Liver (tissue), 9 donors: ENCODE data around the gene VEGFC. TPM values are rescaled to one million over a fixed set of nuclear protein-coding genes. Genes with fewer than 3 reads are reported as not detected.

Experiments
- DNase-seq: peaks from one replicate; pipeline ENCODE4 v3.0.0-alpha.2; 2017; ENCODE audit warnings: low spot score
- H3K27ac ChIP-seq, 2 donors: one replicate each; pipeline ENCODE4 v1.7.0; 2013; ENCODE audit warnings: inconsistent platforms in 2 of 2, low read length in 2 of 2, control low read depth in 1 of 2, low read depth in 1 of 2, mild to moderate bottlenecking in 1 of 2
- H3K27me3 ChIP-seq, 4 donors: one replicate each; pipeline versions ENCODE4 v1.6.1 to v1.7.0; 2013; ENCODE audit warnings: low read length in 3 of 4, inconsistent platforms in 1 of 4, mild to moderate bottlenecking in 1 of 4, moderate library complexity in 1 of 4; ENCODE audit not compliant: control insufficient read depth in 4 of 4, insufficient read depth in 4 of 4
- H3K36me3 ChIP-seq, 4 donors: one replicate each; pipeline versions ENCODE4 v1.6.1 to v1.7.0; 2013; ENCODE audit warnings: low read length in 3 of 4, mild to moderate bottlenecking in 3 of 4, low read depth in 1 of 4, moderate library complexity in 1 of 4; ENCODE audit not compliant: control insufficient read depth in 4 of 4, insufficient read depth in 3 of 4
- H3K4me1 ChIP-seq, 4 donors: one replicate each; pipeline versions ENCODE4 v1.6.1 to v1.7.0; 2013; ENCODE audit warnings: low read length in 3 of 4, mild to moderate bottlenecking in 3 of 4, moderate library complexity in 1 of 4; ENCODE audit not compliant: control insufficient read depth in 4 of 4, insufficient read depth in 4 of 4
- H3K4me3 ChIP-seq, 3 donors: one replicate each; pipeline versions ENCODE4 v1.6.1 to v1.7.0; 2013; ENCODE audit warnings: low read length in 3 of 3, control low read depth in 1 of 3, low read depth in 1 of 3, mild to moderate bottlenecking in 1 of 3
- H3K9ac ChIP-seq, 2 donors: one replicate each; pipeline ENCODE4 v1.7.0; 2013; ENCODE audit warnings: low read length in 2 of 2, mild to moderate bottlenecking in 2 of 2, moderate library complexity in 2 of 2, control low read depth in 1 of 2, low read depth in 1 of 2
- H3K9me3 ChIP-seq, 4 donors: one replicate each; pipeline versions ENCODE4 v1.6.1 to v1.7.0; 2013; ENCODE audit warnings: low read length in 3 of 4; ENCODE audit not compliant: control insufficient read depth in 4 of 4
- ATF3 ChIP-seq: IDR thresholded peaks from 2 replicates; pipeline ENCODE4 v1.6.1; 2016; ENCODE audit warnings: antibody characterized with exemption
- EGR1 ChIP-seq, 2 donors: IDR thresholded peaks; 2 replicates each; pipeline ENCODE4 v1.6.1; 2016 to 2018; ENCODE audit warnings: antibody characterized with exemption in 2 of 2, low read depth in 2 of 2
- FOXA2 ChIP-seq: IDR thresholded peaks from 2 replicates; pipeline ENCODE4 v1.6.1; 2016; ENCODE audit warnings: antibody characterized with exemption
- GABPA ChIP-seq, 2 donors: IDR thresholded peaks in 1 of 2; conservative IDR thresholded peaks in 1 of 2; 2 replicates each; pipeline ENCODE4 v1.6.1; 2016; ENCODE audit warnings: antibody characterized with exemption in 2 of 2, mild to moderate bottlenecking in 1 of 2, moderate library complexity in 1 of 2
- HNF4G ChIP-seq: IDR thresholded peaks from 2 replicates; pipeline ENCODE4 v1.6.1; 2016; ENCODE audit warnings: antibody characterized with exemption
- RAD21 ChIP-seq, 2 donors: IDR thresholded peaks; 2 replicates each; pipeline ENCODE4 v1.6.1; 2016; ENCODE audit warnings: antibody characterized with exemption in 2 of 2, mild to moderate bottlenecking in 2 of 2
- REST ChIP-seq: IDR thresholded peaks from 2 replicates; pipeline ENCODE4 v1.6.1; 2016; ENCODE audit warnings: antibody characterized with exemption, mild to moderate bottlenecking
- RXRA ChIP-seq, 2 donors: IDR thresholded peaks; 2 replicates each; pipeline ENCODE4 v1.6.1; 2017 to 2018; ENCODE audit warnings: antibody characterized with exemption in 2 of 2, mild to moderate bottlenecking in 1 of 2
- SP1 ChIP-seq: IDR thresholded peaks from 2 replicates; pipeline ENCODE4 v1.6.1; 2018; ENCODE audit warnings: antibody characterized with exemption, mild to moderate bottlenecking
- TAF1 ChIP-seq: conservative IDR thresholded peaks from 2 replicates; pipeline ENCODE4 v1.6.1; 2016; ENCODE audit warnings: antibody characterized with exemption, mild to moderate bottlenecking
- YY1 ChIP-seq: IDR thresholded peaks from 2 replicates; pipeline ENCODE4 v1.6.1; 2016; ENCODE audit warnings: antibody characterized with exemption, mild to moderate bottlenecking
- ZBTB33 ChIP-seq: IDR thresholded peaks from 2 replicates; pipeline ENCODE4 v1.6.1; 2016; ENCODE audit warnings: antibody characterized with exemption
- WGBS: extraction: QIAGEN DNeasy Blood & Tissue Kit; methylation state at CpG from one replicate; pipeline ENCODE4 v1.1.7; 2013; 5-methylcytosine and 5-hydroxymethylcytosine counted together
- polyA plus RNA-seq, 2 donors: library from polyadenylated mRNA; stranded (reverse) in 1 of 2; unstranded in 1 of 2; fragments of 200-250 nt in 1 of 2; fragments of >200 nt in 1 of 2; fragmentation: Nextera tagmentation in 1 of 2; extraction: Ambion mirVana in 1 of 2; gene quantifications; one replicate each; pipeline versions ENCODE4 v1.2.1 to v1.2.3, GENCODE V29; 2013 to 2015
- total RNA-seq, 2 donors: library from RNA; depleted of rRNA; stranded (reverse); fragments of >200 nt; gene quantifications; one replicate each; pipeline ENCODE4 v1.2.3, GENCODE V29; 2014
- TF ChIP-seq, protein P1 (sequence below): fragments of 150-350 bp; IDR thresholded peaks from 2 replicates; pipeline ENCODE4 v1.5.1; 2017; ENCODE audit warnings: improper control_type of control experiment, low read depth, low read length; ENCODE audit not compliant: missing input control
- donor health status: healthy.
- donor health status: healthy.
- donor health status: healthy.
- donor health status: healthy.
- donor health status: healthy.

Gene VEGFC
- total and polyA plus RNA-seq, 4 donors: 0.32 to 1.8 (median 0.95) TPM

GRCh38 chr4:176760471-176760870 is 32.3 kb downstream of the VEGFC start (continued):
- TF ChIP-seq TAF1 (no peak), HNF4G (no peak), ZBTB33 (no peak)

DNA sequence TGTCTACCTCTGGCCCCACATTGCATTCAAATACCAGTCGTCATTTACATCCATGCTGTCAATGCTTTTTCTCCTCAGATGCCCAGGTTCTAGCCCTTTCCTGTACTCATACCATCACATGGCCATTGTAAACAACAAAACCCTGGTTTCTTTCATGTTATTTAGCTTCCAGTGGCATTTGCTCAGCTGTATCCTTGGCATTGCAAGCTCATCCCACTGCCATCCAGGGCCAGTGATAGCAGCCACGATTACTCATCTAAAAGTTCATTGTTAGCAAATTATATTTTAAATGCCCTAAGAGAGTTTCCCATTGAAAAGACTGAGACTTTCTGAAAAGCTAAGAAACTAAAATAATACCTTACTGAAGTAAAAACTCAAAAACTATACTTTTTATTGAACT is 34.0 kb downstream of the VEGFC start:
- no peak overlapping the region for H3K27ac ChIP-seq
- no peaks in the 10 kb centered on the region for H3K27me3 ChIP-seq
- no peak for TF ChIP-seq ATF3
- no peaks in the 10 kb centered on the region for H3K36me3 ChIP-seq
- H3K9ac ChIP-seq: no peak overlapping the region
- WGBS: 65% methylated on average over 2 of the region's 2 CpGs
- no peak overlapping the region for H3K4me3 ChIP-seq
- H3K4me1 ChIP-seq: no peaks in the 10 kb centered on the region
- DNase-seq: no peak
- H3K9me3 ChIP-seq: no peaks in the 10 kb centered on the region

GRCh38 chr4:176758323-176758722 is 34.4 kb downstream of the VEGFC start:
- no peaks in the 10 kb centered on the region for H3K4me1 ChIP-seq
- DNase-seq: no peak
- H3K36me3 ChIP-seq: no peaks in the 10 kb centered on the region
- no peaks in the 10 kb centered on the region for H3K9me3 ChIP-seq
- WGBS: 75% methylated on average over 4 of the region's 4 CpGs
- H3K27me3 ChIP-seq: no peaks in the 10 kb centered on the region
- H3K27ac ChIP-seq: no peak overlapping the region
- H3K4me3 ChIP-seq: no peak overlapping the region
- H3K9ac ChIP-seq: no peak overlapping the region
- TF ChIP-seq, protein P1, sequence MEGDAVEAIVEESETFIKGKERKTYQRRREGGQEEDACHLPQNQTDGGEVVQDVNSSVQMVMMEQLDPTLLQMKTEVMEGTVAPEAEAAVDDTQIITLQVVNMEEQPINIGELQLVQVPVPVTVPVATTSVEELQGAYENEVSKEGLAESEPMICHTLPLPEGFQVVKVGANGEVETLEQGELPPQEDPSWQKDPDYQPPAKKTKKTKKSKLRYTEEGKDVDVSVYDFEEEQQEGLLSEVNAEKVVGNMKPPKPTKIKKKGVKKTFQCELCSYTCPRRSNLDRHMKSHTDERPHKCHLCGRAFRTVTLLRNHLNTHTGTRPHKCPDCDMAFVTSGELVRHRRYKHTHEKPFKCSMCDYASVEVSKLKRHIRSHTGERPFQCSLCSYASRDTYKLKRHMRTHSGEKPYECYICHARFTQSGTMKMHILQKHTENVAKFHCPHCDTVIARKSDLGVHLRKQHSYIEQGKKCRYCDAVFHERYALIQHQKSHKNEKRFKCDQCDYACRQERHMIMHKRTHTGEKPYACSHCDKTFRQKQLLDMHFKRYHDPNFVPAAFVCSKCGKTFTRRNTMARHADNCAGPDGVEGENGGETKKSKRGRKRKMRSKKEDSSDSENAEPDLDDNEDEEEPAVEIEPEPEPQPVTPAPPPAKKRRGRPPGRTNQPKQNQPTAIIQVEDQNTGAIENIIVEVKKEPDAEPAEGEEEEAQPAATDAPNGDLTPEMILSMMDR: no peak
- TF ChIP-seq SP1 (no peak), RAD21 (IDR thresholded peaks at IDR 0.05) (no peak), GABPA (IDR thresholded peaks at IDR 0.05 in 1 of 2, conservative IDR thresholded peaks at IDR 0.05 in 1 of 2) (no peak), REST (no peak), TAF1 (no peak), EGR1 (IDR thresholded peaks at IDR 0.05; ENCODE audit: low read depth in 2 of 2) (no peak), YY1 (no peak), RXRA (IDR thresholded peaks at IDR 0.05) (no peak), ZBTB33 (no peak), FOXA2 (no peak), HNF4G (no peak), ATF3 (no peak)
